Measurements from ENCODE around the gene ZRANB1. TPM values are rescaled to one million over a fixed set of nuclear protein-coding genes. Genes with fewer than 3 reads are reported as not detected.
A peak's percentile ranks its signal among the peaks of the same experiment; 100 is the strongest.

Gene ZRANB1
- polyA plus RNA-seq, 1 of the 3 experiments (the other 2 are of a cell fraction): 6.2 TPM

DNA sequence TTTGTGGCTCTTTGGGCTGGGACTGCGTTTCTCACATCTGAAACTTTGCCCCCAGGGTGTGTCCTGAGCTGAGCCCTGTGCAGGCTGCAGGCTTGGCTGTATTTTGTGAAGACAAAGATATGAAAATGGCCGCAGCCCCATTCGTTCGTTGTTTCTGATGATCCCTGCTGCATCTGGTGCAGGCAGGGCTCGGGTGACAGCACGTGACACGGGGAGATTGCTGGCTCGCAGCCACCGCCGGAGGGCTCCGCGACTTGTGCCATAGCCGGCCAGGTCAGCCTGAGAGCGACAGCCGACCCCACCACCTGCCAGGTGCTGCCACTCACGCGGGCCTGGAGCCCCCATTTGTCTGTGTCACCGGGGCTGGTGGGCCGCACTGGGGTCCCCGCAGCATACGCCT lies 81.3 kb downstream of the ZRANB1 start:
- ChIA-PET POLR2A (interaction anchor here (0.8 to 1.5 kb wide), 2 partner anchors 13 to 16 kb away, joined by 3 read pairs; no protein-coding TSS in a partner anchor), CTCF (interaction anchor here (1.0 to 3.6 kb wide), 5 partner anchors 18 to 300 kb away, joined by 3 to 18 read pairs (median 3); no protein-coding TSS in a partner anchor)
- Histone ChIP-seq H3K36me3 (replicated peaks in 1 of 2; ENCODE audit: control insufficient read depth in 1 of 2, insufficient read depth in 2 of 2, low read length in 1 of 2) (peaks cover 8 to 21% of the 10 kb centered on the region in 2 experiments), H3K4me3 (ENCODE audit: low read depth in 2 of 2, low read length in 1 of 2) (peak overlapping the region in 1 of 2 experiments; percentile 18; a peak in 1 of 4 replicates), H4K20me1 (ENCODE audit: insufficient read depth) (peaks cover 83% of the 10 kb centered on the region), H3K4me1 (ENCODE audit: control insufficient read depth in 1 of 2, insufficient read depth in 2 of 2, low read depth in 1 of 2, low read length in 1 of 2) (peaks cover 32 to 80% of the 10 kb centered on the region in 2 experiments), H3K27me3 (ENCODE audit: insufficient read depth) (no peaks in the 10 kb centered on the region), H3K79me2 (ENCODE audit: insufficient read depth) (peaks cover 90% of the 10 kb centered on the region), H3K9me2 (no peaks in the 10 kb centered on the region), H3K9me3 (no peaks in the 10 kb centered on the region), H3K27ac (ENCODE audit: low read depth in 2 of 2, low read length in 1 of 2) (peak overlapping the region; percentile 67 to 100; a peak in 3 of 4 replicates), H3K9ac (no peak overlapping the region), H2AFZ (ENCODE audit: low read depth) (no peak overlapping the region), H3K4me2 (peak overlapping the region; percentile 56; the same call in 1 of the 2 replicates), H3F3A (replicated peaks; ENCODE audit: insufficient read depth) (peaks cover 6% of the 10 kb centered on the region)
- TF ChIP-seq, protein P1, sequence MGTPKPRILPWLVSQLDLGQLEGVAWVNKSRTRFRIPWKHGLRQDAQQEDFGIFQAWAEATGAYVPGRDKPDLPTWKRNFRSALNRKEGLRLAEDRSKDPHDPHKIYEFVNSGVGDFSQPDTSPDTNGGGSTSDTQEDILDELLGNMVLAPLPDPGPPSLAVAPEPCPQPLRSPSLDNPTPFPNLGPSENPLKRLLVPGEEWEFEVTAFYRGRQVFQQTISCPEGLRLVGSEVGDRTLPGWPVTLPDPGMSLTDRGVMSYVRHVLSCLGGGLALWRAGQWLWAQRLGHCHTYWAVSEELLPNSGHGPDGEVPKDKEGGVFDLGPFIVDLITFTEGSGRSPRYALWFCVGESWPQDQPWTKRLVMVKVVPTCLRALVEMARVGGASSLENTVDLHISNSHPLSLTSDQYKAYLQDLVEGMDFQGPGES (IDR thresholded peaks at IDR 0.05; ENCODE audit: low read depth, low read length): no peak
- TF ChIP-seq, protein P2, sequence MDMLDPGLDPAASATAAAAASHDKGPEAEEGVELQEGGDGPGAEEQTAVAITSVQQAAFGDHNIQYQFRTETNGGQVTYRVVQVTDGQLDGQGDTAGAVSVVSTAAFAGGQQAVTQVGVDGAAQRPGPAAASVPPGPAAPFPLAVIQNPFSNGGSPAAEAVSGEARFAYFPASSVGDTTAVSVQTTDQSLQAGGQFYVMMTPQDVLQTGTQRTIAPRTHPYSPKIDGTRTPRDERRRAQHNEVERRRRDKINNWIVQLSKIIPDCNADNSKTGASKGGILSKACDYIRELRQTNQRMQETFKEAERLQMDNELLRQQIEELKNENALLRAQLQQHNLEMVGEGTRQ (IDR thresholded peaks at IDR 0.05; ENCODE audit: borderline replicate concordance, low read depth, low read length): peak; percentile 49; the same call in 1 of the 2 replicates
- TF ChIP-seq, protein P3, sequence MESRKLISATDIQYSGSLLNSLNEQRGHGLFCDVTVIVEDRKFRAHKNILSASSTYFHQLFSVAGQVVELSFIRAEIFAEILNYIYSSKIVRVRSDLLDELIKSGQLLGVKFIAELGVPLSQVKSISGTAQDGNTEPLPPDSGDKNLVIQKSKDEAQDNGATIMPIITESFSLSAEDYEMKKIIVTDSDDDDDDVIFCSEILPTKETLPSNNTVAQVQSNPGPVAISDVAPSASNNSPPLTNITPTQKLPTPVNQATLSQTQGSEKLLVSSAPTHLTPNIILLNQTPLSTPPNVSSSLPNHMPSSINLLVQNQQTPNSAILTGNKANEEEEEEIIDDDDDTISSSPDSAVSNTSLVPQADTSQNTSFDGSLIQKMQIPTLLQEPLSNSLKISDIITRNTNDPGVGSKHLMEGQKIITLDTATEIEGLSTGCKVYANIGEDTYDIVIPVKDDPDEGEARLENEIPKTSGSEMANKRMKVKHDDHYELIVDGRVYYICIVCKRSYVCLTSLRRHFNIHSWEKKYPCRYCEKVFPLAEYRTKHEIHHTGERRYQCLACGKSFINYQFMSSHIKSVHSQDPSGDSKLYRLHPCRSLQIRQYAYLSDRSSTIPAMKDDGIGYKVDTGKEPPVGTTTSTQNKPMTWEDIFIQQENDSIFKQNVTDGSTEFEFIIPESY (IDR thresholded peaks at IDR 0.05; ENCODE audit: borderline replicate concordance, low read depth): no peak
- TF ChIP-seq RAD21 (IDR thresholded peaks at IDR 0.05; ENCODE audit: low read length) (0 out of 2 replicates have a peak, but pooled peaks have one; percentile 9), RCOR1 (IDR thresholded peaks at IDR 0.05; ENCODE audit: low read length) (peak; percentile 44; the same call in 1 of the 2 replicates), FOXJ3 (CRISPR knock-in tag; IDR thresholded peaks at IDR 0.05) (peak; percentile 27; the same call in 1 of the 2 replicates), EP300 (IDR thresholded peaks at IDR 0.05; ENCODE audit: borderline replicate concordance in 1 of 2, low read depth in 1 of 2, low read length in 1 of 2) (peak in 1 of 2 experiments; percentile 72; a peak in 2 of 4 replicates), GATA2 (CRISPR knock-in tag; IDR thresholded peaks at IDR 0.05) (peak; percentile 51; the same call in 1 of the 2 replicates)
- TF ChIP-seq, protein P4, sequence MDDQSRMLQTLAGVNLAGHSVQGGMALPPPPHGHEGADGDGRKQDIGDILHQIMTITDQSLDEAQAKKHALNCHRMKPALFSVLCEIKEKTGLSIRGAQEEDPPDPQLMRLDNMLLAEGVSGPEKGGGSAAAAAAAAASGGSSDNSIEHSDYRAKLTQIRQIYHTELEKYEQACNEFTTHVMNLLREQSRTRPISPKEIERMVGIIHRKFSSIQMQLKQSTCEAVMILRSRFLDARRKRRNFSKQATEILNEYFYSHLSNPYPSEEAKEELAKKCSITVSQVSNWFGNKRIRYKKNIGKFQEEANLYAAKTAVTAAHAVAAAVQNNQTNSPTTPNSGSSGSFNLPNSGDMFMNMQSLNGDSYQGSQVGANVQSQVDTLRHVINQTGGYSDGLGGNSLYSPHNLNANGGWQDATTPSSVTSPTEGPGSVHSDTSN (IDR thresholded peaks at IDR 0.05): no peak
- TF ChIP-seq, protein P5, sequence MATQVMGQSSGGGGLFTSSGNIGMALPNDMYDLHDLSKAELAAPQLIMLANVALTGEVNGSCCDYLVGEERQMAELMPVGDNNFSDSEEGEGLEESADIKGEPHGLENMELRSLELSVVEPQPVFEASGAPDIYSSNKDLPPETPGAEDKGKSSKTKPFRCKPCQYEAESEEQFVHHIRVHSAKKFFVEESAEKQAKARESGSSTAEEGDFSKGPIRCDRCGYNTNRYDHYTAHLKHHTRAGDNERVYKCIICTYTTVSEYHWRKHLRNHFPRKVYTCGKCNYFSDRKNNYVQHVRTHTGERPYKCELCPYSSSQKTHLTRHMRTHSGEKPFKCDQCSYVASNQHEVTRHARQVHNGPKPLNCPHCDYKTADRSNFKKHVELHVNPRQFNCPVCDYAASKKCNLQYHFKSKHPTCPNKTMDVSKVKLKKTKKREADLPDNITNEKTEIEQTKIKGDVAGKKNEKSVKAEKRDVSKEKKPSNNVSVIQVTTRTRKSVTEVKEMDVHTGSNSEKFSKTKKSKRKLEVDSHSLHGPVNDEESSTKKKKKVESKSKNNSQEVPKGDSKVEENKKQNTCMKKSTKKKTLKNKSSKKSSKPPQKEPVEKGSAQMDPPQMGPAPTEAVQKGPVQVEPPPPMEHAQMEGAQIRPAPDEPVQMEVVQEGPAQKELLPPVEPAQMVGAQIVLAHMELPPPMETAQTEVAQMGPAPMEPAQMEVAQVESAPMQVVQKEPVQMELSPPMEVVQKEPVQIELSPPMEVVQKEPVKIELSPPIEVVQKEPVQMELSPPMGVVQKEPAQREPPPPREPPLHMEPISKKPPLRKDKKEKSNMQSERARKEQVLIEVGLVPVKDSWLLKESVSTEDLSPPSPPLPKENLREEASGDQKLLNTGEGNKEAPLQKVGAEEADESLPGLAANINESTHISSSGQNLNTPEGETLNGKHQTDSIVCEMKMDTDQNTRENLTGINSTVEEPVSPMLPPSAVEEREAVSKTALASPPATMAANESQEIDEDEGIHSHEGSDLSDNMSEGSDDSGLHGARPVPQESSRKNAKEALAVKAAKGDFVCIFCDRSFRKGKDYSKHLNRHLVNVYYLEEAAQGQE (IDR thresholded peaks at IDR 0.05; ENCODE audit: low read depth, low read length): no peak
- TF ChIP-seq, protein P6, sequence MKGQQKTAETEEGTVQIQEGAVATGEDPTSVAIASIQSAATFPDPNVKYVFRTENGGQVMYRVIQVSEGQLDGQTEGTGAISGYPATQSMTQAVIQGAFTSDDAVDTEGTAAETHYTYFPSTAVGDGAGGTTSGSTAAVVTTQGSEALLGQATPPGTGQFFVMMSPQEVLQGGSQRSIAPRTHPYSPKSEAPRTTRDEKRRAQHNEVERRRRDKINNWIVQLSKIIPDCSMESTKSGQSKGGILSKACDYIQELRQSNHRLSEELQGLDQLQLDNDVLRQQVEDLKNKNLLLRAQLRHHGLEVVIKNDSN (IDR thresholded peaks at IDR 0.05; ENCODE audit: borderline replicate concordance, low read depth): peak; percentile 78; the same call in 1 of the 2 replicates
- DNase-seq: peak; percentile 90
- WGBS (ENCODE audit: low lambda C conversion rate): 68% methylated on average over 8 of the region's 21 CpGs

Data from SK-N-SH (cell line).